K562 (cell line): Measurements from ENCODE around the gene DCTN2.

Source experiments
- CREM ChIP-seq: IDR thresholded peaks from 2 replicates; pipeline ENCODE4 v1.6.1; 2014; ENCODE audit warnings: antibody characterized with exemption, low read depth
- HMG20B ChIP-seq: fragments of 250-450 bp; sonication (Bioruptor Pico); IDR thresholded peaks from 2 replicates; pipeline ENCODE4 v1.5.0; 2021; ENCODE audit warnings: mild to moderate bottlenecking
- MXD1 ChIP-seq: fragments of 250-450 bp; sonication (Bioruptor Pico); IDR thresholded peaks from 2 replicates; pipeline ENCODE4 v1.8.0; 2021; ENCODE audit warnings: borderline replicate concordance, mild to moderate bottlenecking, moderate library complexity; ENCODE audit not compliant: poor library complexity, severe bottlenecking
- PCBP2 ChIP-seq: fragments of 200-400 bp; formaldehyde crosslinking; IDR thresholded peaks from 2 replicates; pipeline ENCODE4 v1.6.1; 2018; ENCODE audit warnings: low read length, low read depth, mild to moderate bottlenecking, moderate library complexity; ENCODE audit not compliant: poor library complexity, severe bottlenecking
- POLR2A ChIP-seq: fragments of 450-650 bp; conservative IDR thresholded peaks from 2 replicates; pipeline ENCODE4 v1.6.1; 2016
- RAD21 ChIP-seq, 2 experiments: fragments of 250-450 bp in 1 of 2; fragments of 450-650 bp in 1 of 2; sonication (Bioruptor Pico) in 1 of 2; formaldehyde crosslinking in 1 of 2; IDR thresholded peaks in 1 of 2; conservative IDR thresholded peaks in 1 of 2; 2 replicates each; pipeline versions ENCODE4 v1.4.0 to v1.8.0; 2020 to 2022; ENCODE audit warnings: mild to moderate bottlenecking in 2 of 2, moderate library complexity in 1 of 2
- TARDBP ChIP-seq: fragments of 450-650 bp; IDR thresholded peaks from 2 replicates; pipeline ENCODE4 v1.6.1; 2016
- ZFX ChIP-seq: sonication (generic); formaldehyde crosslinking; IDR thresholded peaks from 2 replicates; pipeline ENCODE4 v1.8.0; 2022; ENCODE audit warnings: mild to moderate bottlenecking, missing genetic modification reagents, moderate library complexity
- TF ChIP-seq, protein P1 (sequence below): fragments of 450-650 bp; IDR thresholded peaks from 2 replicates; pipeline ENCODE4 v1.6.1; 2016; ENCODE audit warnings: mild to moderate bottlenecking, moderate library complexity
- TF ChIP-seq, protein P2 (sequence below): fragments of 250-450 bp; sonication (Bioruptor Pico); IDR thresholded peaks from 2 replicates; pipeline ENCODE4 v1.5.0; 2022; ENCODE audit warnings: mild to moderate bottlenecking

DNA sequence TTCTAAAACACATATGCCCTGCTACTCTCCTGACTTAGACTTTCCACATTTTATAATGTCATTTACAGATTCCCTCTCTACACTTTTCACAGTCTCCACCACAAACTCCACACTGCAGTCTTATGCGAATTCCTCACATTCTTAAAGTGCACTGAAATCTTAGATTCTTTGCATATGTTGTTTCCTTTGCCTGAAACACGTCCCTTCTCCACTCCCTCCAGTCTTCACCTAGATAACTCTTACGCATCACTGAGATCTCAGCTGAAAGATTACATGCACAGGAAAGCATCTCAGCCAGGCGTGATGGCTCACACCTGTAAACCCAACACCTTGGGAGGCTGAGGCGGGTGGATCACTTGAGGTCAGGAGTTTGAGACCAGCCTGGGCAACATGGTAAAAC lies 63.5 kb downstream of the DCTN2 start:
- TF ChIP-seq, protein P1, sequence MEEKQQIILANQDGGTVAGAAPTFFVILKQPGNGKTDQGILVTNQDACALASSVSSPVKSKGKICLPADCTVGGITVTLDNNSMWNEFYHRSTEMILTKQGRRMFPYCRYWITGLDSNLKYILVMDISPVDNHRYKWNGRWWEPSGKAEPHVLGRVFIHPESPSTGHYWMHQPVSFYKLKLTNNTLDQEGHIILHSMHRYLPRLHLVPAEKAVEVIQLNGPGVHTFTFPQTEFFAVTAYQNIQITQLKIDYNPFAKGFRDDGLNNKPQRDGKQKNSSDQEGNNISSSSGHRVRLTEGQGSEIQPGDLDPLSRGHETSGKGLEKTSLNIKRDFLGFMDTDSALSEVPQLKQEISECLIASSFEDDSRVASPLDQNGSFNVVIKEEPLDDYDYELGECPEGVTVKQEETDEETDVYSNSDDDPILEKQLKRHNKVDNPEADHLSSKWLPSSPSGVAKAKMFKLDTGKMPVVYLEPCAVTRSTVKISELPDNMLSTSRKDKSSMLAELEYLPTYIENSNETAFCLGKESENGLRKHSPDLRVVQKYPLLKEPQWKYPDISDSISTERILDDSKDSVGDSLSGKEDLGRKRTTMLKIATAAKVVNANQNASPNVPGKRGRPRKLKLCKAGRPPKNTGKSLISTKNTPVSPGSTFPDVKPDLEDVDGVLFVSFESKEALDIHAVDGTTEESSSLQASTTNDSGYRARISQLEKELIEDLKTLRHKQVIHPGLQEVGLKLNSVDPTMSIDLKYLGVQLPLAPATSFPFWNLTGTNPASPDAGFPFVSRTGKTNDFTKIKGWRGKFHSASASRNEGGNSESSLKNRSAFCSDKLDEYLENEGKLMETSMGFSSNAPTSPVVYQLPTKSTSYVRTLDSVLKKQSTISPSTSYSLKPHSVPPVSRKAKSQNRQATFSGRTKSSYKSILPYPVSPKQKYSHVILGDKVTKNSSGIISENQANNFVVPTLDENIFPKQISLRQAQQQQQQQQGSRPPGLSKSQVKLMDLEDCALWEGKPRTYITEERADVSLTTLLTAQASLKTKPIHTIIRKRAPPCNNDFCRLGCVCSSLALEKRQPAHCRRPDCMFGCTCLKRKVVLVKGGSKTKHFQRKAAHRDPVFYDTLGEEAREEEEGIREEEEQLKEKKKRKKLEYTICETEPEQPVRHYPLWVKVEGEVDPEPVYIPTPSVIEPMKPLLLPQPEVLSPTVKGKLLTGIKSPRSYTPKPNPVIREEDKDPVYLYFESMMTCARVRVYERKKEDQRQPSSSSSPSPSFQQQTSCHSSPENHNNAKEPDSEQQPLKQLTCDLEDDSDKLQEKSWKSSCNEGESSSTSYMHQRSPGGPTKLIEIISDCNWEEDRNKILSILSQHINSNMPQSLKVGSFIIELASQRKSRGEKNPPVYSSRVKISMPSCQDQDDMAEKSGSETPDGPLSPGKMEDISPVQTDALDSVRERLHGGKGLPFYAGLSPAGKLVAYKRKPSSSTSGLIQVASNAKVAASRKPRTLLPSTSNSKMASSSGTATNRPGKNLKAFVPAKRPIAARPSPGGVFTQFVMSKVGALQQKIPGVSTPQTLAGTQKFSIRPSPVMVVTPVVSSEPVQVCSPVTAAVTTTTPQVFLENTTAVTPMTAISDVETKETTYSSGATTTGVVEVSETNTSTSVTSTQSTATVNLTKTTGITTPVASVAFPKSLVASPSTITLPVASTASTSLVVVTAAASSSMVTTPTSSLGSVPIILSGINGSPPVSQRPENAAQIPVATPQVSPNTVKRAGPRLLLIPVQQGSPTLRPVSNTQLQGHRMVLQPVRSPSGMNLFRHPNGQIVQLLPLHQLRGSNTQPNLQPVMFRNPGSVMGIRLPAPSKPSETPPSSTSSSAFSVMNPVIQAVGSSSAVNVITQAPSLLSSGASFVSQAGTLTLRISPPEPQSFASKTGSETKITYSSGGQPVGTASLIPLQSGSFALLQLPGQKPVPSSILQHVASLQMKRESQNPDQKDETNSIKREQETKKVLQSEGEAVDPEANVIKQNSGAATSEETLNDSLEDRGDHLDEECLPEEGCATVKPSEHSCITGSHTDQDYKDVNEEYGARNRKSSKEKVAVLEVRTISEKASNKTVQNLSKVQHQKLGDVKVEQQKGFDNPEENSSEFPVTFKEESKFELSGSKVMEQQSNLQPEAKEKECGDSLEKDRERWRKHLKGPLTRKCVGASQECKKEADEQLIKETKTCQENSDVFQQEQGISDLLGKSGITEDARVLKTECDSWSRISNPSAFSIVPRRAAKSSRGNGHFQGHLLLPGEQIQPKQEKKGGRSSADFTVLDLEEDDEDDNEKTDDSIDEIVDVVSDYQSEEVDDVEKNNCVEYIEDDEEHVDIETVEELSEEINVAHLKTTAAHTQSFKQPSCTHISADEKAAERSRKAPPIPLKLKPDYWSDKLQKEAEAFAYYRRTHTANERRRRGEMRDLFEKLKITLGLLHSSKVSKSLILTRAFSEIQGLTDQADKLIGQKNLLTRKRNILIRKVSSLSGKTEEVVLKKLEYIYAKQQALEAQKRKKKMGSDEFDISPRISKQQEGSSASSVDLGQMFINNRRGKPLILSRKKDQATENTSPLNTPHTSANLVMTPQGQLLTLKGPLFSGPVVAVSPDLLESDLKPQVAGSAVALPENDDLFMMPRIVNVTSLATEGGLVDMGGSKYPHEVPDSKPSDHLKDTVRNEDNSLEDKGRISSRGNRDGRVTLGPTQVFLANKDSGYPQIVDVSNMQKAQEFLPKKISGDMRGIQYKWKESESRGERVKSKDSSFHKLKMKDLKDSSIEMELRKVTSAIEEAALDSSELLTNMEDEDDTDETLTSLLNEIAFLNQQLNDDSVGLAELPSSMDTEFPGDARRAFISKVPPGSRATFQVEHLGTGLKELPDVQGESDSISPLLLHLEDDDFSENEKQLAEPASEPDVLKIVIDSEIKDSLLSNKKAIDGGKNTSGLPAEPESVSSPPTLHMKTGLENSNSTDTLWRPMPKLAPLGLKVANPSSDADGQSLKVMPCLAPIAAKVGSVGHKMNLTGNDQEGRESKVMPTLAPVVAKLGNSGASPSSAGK, result no peak
- TF ChIP-seq, protein P2, sequence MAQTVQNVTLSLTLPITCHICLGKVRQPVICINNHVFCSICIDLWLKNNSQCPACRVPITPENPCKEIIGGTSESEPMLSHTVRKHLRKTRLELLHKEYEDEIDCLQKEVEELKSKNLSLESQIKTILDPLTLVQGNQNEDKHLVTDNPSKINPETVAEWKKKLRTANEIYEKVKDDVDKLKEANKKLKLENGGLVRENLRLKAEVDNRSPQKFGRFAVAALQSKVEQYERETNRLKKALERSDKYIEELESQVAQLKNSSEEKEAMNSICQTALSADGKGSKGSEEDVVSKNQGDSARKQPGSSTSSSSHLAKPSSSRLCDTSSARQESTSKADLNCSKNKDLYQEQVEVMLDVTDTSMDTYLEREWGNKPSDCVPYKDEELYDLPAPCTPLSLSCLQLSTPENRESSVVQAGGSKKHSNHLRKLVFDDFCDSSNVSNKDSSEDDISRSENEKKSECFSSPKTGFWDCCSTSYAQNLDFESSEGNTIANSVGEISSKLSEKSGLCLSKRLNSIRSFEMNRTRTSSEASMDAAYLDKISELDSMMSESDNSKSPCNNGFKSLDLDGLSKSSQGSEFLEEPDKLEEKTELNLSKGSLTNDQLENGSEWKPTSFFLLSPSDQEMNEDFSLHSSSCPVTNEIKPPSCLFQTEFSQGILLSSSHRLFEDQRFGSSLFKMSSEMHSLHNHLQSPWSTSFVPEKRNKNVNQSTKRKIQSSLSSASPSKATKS (CRISPR knock-in tag), result no peak
- TF ChIP-seq MXD1, result no peak
- no peak for TF ChIP-seq RAD21 (CRISPR knock-in tag; conservative IDR thresholded peaks at IDR 0.05 in 1 of 2, IDR thresholded peaks at IDR 0.05 in 1 of 2)
- no peak for TF ChIP-seq ZFX (CRISPR knock-in tag)
- TF ChIP-seq HMG20B (CRISPR knock-in tag), result no peak
- TF ChIP-seq CREM, result no peak
- TF ChIP-seq POLR2A, result no peak
- no peak for TF ChIP-seq TARDBP
- no peak for TF ChIP-seq PCBP2
